ENCODE measurements around the gene ROBO1.
"Not testable (repeated sequence)": the region's sequence is repeated elsewhere in the genome, so short reads cannot be mapped to it uniquely, and the experiment has no call there.

The ROBO1 gene

GRCh38 chr3:79767905-79768267 lies at the start of gene ROBO1:
ROBO1 (minus strand) TSS chr3:79767998.
- DNase-seq (ENCODE audit: low spot score): no peak
- POLR2A ChIA-PET (ENCODE audit: low non-redundant PET): no interaction called here
- TF ChIP-seq CTCF (conservative IDR thresholded peaks at IDR 0.05; ENCODE audit: low read depth): no peak
- CTCF ChIA-PET: no interaction called here
- H3K27ac ChIP-seq: no peak within 1 kb of the TSS

- CTCF ChIA-PET: no interaction called here
- no peak for DNase-seq (ENCODE audit: low spot score)
These were observed 49.4 kb upstream of the ROBO1 start for GRCh38 chr3:79817224-79817623.

GRCh38 chr3:79815478-79815877 lies 47.7 kb upstream of the ROBO1 start:
- no peak overlapping the region for H3K27ac ChIP-seq
- no peak for TF ChIP-seq CTCF (conservative IDR thresholded peaks at IDR 0.05; ENCODE audit: low read depth)
- ChIA-PET POLR2A (ENCODE audit: low non-redundant PET) (no interaction called here), CTCF (no interaction called here)
- DNase-seq (ENCODE audit: low spot score): no peak

More at GRCh38 chr3:79817224-79817623, 49.4 kb upstream of the ROBO1 start:
- H3K27ac ChIP-seq: no peak overlapping the region
- POLR2A ChIA-PET (ENCODE audit: low non-redundant PET): no interaction called here
- no peak for TF ChIP-seq CTCF (conservative IDR thresholded peaks at IDR 0.05; ENCODE audit: low read depth)

GRCh38 chr3:79810581-79810980 lies 42.8 kb upstream of the ROBO1 start:
- no peak for DNase-seq (ENCODE audit: low spot score)
- TF ChIP-seq CTCF (conservative IDR thresholded peaks at IDR 0.05; ENCODE audit: low read depth): no peak
- ChIA-PET CTCF (no interaction called here), POLR2A (ENCODE audit: low non-redundant PET) (no interaction called here)
- H3K27ac ChIP-seq: no peak overlapping the region

GRCh38 chr3:79810092-79810491 lies 42.3 kb upstream of the ROBO1 start:
- H3K27ac ChIP-seq: no peak overlapping the region
- ChIA-PET CTCF (no interaction called here), POLR2A (ENCODE audit: low non-redundant PET) (no interaction called here)
- TF ChIP-seq CTCF (conservative IDR thresholded peaks at IDR 0.05; ENCODE audit: low read depth): no peak
- no peak for DNase-seq (ENCODE audit: low spot score)

- TF ChIP-seq CTCF (conservative IDR thresholded peaks at IDR 0.05; ENCODE audit: low read depth): no peak
- CTCF ChIA-PET: no interaction called here
- H3K27ac ChIP-seq: no peak overlapping the region
- no peak for DNase-seq (ENCODE audit: low spot score)
- POLR2A ChIA-PET (ENCODE audit: low non-redundant PET): no interaction called here
These were observed 41.3 kb upstream of the ROBO1 start for GRCh38 chr3:79809106-79809505.

GRCh38 chr3:79808515-79808914 lies 40.7 kb upstream of the ROBO1 start:
- ChIA-PET CTCF (no interaction called here), POLR2A (ENCODE audit: low non-redundant PET) (no interaction called here)
- no peak overlapping the region for H3K27ac ChIP-seq
- no peak for DNase-seq (ENCODE audit: low spot score)
- no peak for TF ChIP-seq CTCF (conservative IDR thresholded peaks at IDR 0.05; ENCODE audit: low read depth)

- POLR2A ChIA-PET (ENCODE audit: low non-redundant PET); DNase-seq (ENCODE audit: low spot score); H3K27ac ChIP-seq: not testable (repeated sequence)
- CTCF ChIA-PET: interaction anchor here (0.7 kb wide), 1 partner anchor 1210 kb away, joined by 3 read pairs; no protein-coding TSS in a partner anchor
These were observed 22.4 kb upstream of the ROBO1 start for GRCh38 chr3:79790177-79790576.

All from RWPE1 (cell line).